EL (cell line): Measurements from ENCODE around the gene IGSF11.

ENCODE experiments used
- DNase-seq: peaks from one replicate; pipeline ENCODE4 v3.0.0-alpha.2; 2016

The IGSF11 gene

DNA sequence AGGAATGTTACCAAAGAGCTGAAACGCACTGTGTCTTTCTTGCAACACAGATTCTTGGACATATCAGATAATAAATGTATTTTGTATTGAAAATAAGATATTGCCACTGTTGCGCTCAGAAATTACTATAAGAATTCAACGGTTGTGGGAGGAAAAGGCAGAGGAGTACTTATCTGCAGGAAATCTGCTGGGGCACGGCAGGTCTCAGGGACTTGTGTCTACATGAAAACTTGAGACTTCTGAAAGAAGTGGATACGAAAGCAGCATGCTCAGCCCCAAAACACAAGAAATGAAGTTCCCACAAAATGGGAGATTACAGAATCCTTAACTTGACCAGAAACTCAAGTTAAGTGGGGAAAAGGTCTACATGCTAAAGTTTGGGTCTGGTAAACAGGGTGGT, 86.5 kb downstream of the IGSF11 start:
- DNase-seq = no peak

DNA sequence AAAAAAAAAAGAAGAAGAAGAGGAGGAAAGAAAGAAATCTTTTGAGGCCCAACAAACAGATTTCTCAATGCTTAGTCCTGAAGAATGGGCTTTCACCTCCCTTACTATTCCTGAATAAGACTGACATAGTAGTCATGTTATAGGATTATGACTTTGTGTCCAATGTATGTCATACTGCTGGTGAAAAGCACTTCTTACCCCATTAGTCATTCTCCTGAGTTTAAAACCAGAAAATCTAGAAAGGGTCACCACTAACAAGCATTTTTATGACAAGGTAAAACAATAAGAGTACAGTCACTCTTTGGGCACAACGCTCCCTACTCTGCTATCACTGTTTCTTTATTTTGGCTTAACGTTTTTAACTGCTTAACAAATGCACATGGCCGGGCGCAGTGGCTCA, 88.2 kb downstream of the IGSF11 start:
- no peak for DNase-seq

DNA sequence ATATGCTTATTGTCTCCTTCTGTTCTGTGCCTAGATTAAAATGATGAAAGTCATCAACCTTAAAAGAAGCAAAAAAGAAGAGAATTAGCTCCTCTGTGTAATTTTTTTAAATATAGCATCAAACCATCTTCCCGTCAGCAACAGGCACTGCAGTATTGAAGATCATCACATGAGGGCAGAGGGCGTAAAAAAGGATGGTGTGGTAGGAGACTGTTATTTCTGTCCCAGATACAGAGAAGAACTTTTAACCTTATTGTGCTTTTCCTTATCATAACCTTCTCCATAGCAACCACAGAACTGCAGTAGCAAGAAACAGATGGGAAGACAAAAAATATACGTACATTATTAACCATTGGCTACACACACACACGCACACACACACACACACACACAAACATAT, 88.8 kb downstream of the IGSF11 start:
- no peak for DNase-seq

DNA sequence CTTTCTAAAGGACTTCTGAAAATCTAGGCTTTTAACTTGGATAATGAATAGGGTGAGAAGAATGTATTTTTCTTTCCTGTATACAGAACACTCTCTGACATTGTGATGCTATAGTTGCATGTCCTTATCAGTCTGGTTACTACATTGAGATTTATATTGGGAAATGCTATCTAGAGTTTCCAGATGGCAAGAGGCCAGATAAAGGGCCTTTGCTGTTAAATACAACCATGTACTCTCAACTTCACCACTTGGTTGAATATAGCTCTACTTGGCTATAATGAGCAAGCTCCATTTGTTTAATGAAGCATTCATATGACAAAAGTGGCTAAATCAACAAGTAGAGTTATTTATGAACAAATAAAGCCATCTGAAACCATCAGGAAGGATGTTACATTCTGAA, 91.0 kb downstream of the IGSF11 start:
- no peak for DNase-seq

DNA sequence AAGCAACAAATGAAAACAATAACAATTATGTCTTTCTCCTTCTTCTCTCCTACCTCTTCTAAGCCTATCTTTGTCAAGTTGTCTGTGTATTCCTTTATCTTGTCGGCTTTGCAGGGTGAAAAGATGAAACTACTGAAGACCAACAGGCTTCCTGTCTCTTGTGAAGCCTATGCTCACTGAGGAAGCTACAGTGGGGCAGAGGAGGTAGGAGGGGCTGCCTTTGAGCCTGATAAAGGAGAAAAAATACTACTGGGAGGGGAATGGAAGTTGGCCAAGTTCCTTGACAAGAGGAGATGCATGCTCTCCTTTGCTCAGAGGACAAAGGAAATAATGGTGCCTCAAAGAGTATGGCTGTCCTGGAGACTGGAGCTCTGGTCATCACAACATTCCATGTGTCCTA, 92.0 kb downstream of the IGSF11 start:
- DNase-seq = no peak

DNA sequence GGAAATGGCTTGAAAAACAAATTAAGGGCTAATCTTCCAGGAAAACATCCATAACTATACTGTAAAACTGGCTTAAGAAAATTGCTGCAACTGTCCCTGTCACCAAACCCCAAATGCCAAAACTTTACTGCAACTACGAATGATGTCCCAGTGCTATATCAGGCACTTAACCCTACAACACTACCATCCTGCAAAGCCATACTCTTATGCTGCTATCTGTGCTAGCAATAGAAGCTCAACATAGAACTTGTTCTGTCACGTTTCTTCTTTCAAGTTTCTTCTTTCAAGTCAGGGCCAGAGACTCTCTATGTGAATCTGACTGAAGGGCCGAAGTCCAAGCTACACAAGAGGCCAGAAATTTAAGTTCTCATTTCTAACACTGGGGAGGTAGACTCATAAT, 92.5 kb downstream of the IGSF11 start:
- DNase-seq = no peak

DNA sequence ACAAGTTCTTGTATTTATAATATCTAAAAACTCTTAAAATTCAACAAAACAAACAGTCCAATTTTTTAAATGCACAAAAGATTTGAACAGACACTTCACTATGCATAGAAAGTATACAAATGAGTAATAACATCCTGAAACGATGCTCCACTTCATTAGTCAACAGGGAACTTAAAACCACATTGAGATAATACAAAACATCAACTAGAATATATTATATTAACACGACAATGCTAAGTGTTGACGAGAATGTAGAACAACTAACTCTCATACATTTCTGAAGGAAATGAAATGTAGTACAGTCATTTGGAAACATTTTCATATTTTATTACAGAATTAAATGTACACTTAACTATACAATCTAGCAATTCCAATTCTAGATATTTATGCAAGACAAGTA, 93.4 kb downstream of the IGSF11 start:
- DNase-seq = no peak

DNA sequence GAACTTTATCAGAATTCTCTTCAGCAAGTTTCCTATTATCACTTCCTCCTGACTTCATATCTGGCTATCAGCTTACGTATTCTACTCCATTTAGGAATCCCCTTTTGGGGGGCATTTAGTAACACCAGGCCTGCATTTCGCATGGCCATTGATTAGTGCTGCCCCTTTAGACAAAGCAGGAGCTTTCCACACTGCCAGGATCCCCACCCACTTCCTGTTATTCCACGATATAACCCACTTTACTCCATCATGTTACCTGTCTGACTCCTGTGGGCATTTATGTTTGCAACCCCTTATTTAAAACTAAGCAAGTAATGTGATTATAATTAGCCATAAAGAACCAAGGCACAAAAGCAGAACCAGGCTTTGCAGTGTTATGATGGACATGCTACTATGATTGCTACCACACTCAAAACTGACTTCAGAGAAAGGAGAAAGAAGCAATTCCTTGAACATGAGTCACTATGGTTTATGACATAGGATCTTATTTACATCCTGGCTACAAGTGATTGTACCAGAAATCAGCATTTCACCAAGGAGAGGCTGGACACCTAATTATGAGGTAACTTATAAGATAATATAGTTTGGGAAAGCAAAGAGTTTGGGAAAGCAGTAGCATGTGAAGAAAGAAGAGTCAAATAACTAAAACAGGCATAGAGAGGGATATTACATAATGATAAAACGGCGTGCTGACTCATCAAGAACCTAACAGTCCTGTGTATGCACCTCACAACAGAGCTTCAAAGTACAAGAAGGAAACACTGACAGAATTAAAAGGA, 96.3 kb downstream of the IGSF11 start:
- peak; percentile 17 for DNase-seq

DNA sequence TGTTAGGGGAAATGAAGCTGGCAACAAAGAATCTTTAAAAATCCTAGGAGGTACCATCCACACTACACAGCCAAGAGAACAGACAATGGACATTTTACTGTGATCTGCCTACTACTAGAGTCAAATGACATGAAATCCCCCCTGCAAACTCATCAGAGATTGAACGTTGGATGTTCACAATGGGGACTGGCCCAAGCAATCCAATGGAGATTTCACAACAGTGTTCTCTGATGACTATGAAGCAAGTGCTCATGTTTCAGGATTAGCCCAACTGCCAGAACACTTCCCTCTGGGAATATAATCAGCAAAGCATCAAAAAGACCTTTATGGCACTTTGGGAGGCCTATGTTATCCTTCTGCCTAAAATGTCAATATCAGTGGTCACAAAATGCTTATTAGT, 97.8 kb downstream of the IGSF11 start:
- DNase-seq = no peak

DNA sequence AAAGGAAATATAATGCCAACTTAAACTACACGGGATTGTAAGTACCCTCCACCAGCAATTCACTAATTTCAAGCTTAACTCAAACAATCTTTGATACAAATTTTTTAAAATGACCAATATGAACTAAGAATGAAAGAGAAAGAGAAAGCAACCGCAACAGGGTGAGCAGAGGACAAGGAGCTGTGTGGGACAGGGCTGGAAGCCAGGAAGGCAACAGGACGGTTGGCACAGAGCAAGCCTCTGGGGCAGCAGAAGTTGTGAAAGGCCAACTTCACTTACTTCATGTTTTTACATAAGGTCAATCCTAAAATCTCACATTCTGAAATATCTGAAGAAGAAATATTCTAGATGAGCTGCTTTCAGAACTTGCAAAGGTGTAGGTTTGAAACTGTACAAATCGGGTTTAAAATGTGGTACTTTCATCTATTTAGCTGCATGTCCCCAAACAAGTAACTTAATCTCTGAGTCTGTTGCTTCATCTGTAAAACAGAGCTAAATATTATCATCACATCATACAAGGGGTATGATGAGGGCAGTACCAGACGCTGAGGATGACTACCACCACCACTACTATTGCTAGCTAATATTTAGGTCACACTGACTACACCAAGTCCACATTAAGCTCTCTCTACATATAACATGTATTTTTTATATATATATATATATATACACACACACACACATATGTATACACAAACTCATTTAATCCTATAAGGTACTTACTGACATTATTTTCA, 101.7 kb downstream of the IGSF11 start:
- no peak for DNase-seq

DNA sequence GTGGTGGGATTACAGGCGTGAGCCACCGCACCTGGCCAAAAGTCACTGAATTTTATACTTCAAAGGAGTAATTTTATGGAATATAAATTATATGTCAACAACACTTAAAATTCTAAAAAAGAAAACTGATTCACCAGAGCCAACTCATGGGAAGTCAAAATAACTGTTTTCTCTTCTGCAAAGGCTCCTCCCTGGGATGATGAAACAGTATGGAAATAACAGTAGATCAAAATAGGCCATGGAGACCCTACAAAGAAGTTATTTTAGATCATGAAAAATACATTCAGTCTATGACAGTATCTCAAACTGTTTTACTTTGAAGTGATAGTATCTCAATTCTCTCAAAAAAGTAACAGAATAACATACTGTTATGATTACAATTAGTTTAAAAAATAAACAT, 102.7 kb downstream of the IGSF11 start:
- DNase-seq = no peak

DNA sequence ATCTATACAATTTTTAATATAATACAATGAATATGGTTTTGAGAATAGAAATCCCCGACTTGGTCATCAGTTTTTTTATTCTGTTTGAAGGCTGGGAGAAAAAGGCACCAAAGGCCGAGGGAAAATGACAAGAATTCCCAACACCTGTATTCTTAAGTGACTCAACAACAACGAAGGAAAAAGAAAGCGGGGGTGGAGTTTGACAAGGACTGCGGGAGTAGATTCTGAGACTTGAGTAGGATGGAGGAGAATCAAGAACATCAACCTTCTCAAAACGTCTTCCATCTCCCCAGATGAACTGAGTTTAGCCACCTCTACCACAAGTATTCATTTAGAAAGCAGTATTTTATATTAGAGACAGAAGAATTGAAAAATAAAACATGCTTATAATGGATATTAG, 107.2 kb downstream of the IGSF11 start:
- no peak for DNase-seq

DNA sequence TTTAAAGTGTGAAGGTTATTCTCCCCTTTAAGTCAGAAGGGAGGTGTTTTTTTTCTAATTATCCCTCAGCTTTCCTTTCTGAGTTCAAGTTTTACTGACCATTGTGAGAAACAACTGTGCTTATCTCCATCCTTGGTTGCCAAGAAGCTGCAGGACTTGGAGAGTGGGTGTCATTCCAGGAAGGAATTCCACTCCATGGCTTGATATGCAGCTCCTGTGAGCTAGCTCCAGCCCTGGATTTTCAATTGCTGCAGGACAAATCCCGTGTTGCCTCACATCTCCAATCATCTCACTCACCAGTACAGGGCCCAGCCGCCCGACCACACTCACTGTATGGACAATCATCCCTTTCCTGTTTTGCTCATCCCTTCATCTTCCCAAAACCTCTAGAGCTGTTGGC, 122.5 kb downstream of the IGSF11 start:
- no peak for DNase-seq

DNA sequence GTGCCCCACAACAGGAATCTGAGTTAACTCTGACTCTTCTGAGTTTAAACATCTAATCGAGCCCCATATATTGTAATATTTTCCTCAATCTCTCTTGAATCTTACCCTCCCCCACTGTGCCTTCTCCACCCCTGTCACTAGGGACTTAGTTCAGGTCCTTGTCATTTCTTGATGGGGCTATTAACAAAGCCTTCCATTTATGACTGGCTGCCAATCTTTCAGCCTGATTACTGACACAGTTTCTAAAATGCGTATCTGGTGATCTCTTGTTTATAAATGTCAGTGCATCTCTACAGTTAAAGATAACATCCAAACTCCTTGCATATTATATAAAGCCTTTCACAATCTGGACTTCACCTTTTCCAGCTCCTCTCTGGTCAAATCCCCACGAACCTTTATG, 124.3 kb downstream of the IGSF11 start:
- no peak for DNase-seq

DNA sequence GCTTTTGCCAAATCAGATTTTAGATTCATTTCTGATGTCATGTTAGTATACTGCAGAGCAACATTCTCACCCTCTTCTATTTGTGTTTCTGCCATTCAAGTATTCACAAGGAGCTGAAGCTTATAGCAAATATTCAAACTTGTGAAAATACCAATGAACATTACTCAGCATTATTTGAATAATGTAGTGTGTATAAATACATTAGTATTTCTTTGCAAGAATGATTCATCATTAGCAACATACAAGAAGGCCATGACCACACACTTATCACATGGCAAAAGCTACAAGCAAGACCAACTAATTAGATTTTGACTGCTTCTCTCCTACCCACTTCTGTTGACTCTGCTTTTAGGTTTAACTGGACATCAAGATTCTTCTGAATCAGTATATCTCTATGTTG, 124.9 kb downstream of the IGSF11 start:
- no peak for DNase-seq

DNA sequence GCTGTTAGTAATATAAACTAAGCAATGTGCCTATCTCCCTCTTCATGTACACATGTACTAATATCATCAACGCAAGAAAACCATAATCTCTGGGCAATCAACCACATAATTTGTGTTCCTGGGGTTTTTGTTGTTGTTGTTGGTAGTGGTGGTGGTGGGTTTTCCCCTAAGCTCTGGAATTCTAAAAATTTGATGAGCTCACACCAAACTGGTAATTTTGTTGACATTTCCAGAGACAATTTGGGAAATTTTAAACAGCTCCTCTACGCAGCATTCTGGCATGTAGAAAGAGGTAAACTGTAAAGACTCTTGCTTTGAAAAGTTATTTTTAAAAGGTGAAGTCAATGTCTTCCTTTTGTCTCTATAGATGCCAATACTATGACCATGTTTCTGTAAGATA, 126.7 kb downstream of the IGSF11 start:
- DNase-seq = no peak

DNA sequence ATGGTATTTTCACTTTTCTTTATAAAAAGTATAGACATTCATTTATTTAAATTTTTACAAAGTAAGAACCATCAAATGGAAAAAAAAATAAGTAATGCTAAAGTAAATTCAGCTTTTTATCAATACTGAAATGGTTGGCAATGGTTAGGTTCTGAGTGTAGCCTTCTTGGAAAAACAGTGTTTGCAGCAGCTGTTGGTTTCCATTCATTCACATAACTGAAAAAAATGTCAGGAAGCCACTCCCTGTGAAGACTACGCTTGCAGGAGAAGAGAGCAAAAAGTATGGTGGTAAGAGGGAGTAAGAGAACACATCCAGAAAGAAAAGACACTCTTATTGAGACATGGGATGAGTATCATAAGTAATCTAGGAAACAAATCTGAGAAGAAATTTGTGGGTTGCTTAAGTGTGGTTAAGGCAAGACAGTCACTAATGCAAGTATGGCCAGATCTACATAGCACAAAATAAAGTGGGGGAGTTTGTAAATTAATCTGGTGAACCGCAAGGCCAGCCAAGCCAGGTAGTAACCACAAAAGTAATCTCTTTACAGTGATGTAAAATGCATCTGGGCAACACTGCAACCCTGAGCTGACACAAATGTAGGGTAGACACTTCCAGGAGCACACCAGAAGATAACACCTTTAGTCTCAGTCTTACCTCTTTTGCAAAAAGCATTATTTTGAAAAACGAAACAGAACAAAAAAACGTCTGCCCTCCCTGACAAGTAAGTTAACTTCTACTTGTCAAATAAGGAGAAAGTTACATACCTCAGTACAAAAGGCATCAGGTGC, 133.7 kb downstream of the IGSF11 start:
- no peak for DNase-seq

DNA sequence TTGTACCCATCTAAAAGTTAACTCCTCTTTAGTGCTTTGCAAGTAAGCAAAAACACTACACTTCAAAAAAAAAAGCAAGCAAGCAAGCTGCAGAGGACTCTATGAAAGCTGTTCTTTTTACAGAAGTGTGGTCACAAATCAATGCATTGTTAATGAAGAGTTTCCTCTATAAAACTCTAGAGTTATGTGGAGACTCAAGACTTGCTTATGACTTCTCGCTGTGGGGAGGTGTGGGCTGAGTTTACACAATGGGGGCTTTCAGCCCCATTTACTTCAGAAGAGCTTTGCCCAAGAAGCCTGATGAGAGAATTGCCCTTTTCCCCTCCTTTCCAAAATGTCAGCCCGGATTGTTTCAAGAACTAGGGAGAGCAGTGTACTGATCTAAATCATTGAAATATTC, 144.4 kb downstream of the IGSF11 start:
- no peak for DNase-seq

DNA sequence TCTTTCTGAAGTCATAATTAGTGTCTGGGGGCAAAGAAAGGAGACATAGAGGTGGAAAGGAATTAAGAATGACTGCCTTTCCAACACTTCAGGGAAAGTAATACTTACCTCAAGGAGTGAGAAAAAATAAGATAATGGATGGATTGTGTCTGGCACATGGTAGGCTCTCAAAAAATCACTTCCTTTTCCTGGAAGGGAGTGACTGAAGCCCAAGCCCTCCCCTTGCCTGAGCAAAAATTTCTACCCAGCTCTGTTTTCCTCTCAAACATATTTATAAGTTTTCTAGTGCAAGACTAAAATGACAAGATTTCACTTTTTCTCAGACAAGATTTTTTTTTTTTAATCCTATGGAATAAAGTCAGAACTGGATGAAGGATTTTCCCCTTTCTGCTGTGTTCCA, 145.0 kb downstream of the IGSF11 start:
- DNase-seq = no peak

DNA sequence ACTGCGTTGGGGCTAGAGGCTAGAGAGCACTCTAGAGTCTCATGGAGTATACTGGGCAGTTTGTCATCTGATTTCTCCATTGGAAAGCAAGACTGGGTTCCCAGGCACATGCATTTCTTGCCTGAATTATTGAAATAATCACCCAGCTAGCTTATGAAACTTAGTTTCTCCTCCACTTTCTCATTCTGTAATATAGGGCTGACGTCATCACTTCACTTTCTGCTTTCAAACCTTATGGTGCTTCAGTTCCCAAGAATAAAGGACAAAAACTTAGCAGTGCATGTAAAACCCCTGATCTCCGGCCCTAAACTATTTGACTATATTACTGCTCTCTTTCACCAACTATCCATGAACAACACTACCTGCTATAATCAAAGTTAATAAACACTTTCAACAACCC, 147.9 kb downstream of the IGSF11 start:
- no peak for DNase-seq

DNA sequence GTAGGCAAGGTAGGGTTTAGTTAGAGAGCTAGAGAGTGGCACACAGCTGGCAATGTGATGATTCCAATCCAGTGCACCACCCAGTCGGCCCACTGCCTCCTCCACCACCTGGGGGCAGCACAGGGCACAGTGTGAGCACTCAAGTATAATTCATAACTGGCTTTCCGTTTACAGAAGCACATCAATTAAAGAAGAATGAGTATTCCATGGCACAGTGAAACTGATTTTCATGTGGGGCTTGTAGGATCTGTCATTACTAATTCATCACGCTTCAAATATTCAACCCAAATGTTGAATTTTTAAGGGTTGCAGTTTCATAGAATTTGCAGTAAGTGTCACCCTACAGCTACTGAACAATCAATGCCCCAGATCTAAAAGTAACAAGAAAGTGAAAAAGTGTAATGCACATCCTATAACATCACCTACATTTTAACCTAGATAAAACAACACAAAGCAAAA, 149.9 kb downstream of the IGSF11 start:
- peak; percentile 45 for DNase-seq

DNA sequence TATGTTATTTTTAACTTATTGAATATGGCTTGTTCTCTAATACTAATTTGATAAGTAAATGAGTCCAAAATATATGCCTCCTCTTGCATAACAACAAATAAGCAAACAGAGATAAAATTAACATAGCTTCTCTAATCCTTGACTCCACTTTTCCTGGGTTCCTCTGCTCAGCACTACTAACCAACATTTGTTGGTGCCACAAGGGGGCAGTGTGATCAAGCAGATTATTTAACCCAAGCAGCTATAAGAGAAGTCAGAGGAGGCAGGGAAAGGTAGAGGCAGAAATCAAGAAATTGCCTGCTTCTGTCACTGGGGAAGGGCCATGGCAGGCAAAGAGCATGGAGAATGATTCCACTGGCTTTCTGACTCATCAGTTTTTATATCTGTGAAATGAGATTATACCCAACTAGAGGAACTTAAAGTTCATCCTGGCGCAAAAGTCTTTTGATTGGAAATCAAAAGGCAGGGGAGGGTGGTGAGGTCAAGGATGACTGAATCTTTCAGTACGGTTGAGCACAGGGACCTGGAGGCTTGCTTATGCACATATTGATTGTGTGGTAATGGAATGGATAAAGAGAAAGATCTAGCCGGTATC, 152.2 kb downstream of the IGSF11 start:
- DNase-seq = peak; percentile 52

DNA sequence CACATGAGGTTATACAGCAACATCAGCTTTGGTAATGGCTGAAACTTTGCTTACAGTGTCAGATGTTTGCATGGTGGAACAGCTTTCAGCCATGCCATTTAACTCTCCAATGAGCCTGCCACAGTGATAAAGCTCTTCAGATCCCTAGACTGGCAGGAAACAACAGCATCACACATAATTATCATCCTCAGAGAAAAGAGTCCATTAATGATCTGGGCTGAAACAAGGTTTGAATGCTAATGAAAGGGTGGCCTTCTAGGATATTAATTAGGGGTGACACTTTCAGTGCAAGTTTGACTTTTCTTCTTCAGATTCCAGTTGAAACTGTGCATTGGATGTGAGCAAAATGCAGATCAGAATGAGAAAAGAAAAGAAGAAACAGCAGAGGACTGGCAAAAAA, 166.6 kb downstream of the IGSF11 start:
- no peak for DNase-seq
